ENCODE measurements around the gene DISC1.
"Not testable (repeated sequence)": the region's sequence is repeated elsewhere in the genome, so short reads cannot be mapped to it uniquely, and the experiment has no call there.

Gene DISC1

GRCh38 chr1:231779081-231779480 lies 152.5 kb downstream of the DISC1 start:
- ChIA-PET CTCF (interaction anchor here (1.0 kb wide), 1 partner anchor 22 kb away, joined by 3 read pairs; no protein-coding TSS in a partner anchor), POLR2A (no interaction called here)
- no peak for TF ChIP-seq NFRKB (IDR thresholded peaks at IDR 0.05)
- TF ChIP-seq ARNT (IDR thresholded peaks at IDR 0.05): no peak
- no peak for TF ChIP-seq HDGF (IDR thresholded peaks at IDR 0.05; ENCODE audit: borderline replicate concordance)
- TF ChIP-seq SP1 (IDR thresholded peaks at IDR 0.05): no peak
- no peak for TF ChIP-seq PKNOX1 (IDR thresholded peaks at IDR 0.05)
- no peak for TF ChIP-seq BHLHE40 (IDR thresholded peaks at IDR 0.05; ENCODE audit: borderline replicate concordance)
- TF ChIP-seq CTBP1 (IDR thresholded peaks at IDR 0.05; ENCODE audit: borderline replicate concordance): no peak
- no peak for TF ChIP-seq FOXA1 (IDR thresholded peaks at IDR 0.05)
- no peak for TF ChIP-seq ZNF384 (IDR thresholded peaks at IDR 0.05)
- TF ChIP-seq L3MBTL2 (conservative IDR thresholded peaks at IDR 0.05): no peak
- TF ChIP-seq FOXM1 (IDR thresholded peaks at IDR 0.05; ENCODE audit: borderline replicate concordance): no peak
- TF ChIP-seq ELF4 (IDR thresholded peaks at IDR 0.05): no peak
- no peak for TF ChIP-seq TARDBP (IDR thresholded peaks at IDR 0.05)
- TF ChIP-seq LEF1 (IDR thresholded peaks at IDR 0.05; ENCODE audit: borderline replicate concordance): no peak
- TF ChIP-seq FOXK2 (IDR thresholded peaks at IDR 0.05): no peak
- DNase-seq (ENCODE audit: extremely low spot score): no peak

- POLR2A ChIA-PET: no interaction called here
- no peak for DNase-seq (ENCODE audit: extremely low spot score)
- CTCF ChIA-PET: interaction anchor here (1.3 kb wide), 1 partner anchor 25 kb away, joined by 5 read pairs; no protein-coding TSS in a partner anchor
- TF ChIP-seq NFRKB (IDR thresholded peaks at IDR 0.05) (no peak), FOXM1 (IDR thresholded peaks at IDR 0.05; ENCODE audit: borderline replicate concordance) (no peak), ZNF384 (IDR thresholded peaks at IDR 0.05) (no peak), FOXK2 (IDR thresholded peaks at IDR 0.05) (no peak), L3MBTL2 (conservative IDR thresholded peaks at IDR 0.05) (no peak), ARNT (IDR thresholded peaks at IDR 0.05) (no peak), TARDBP (IDR thresholded peaks at IDR 0.05) (no peak), PKNOX1 (IDR thresholded peaks at IDR 0.05) (no peak), HDGF (IDR thresholded peaks at IDR 0.05; ENCODE audit: borderline replicate concordance) (no peak)
These were observed 155.3 kb downstream of the DISC1 start for GRCh38 chr1:231781892-231782291.

GRCh38 chr1:231785073-231785472 lies 158.5 kb downstream of the DISC1 start:
- POLR2A ChIA-PET; DNase-seq (ENCODE audit: extremely low spot score): not testable (repeated sequence)
- CTCF ChIA-PET: interaction anchor here (1.0 to 2.1 kb wide), 3 partner anchors 10 to 28 kb away, joined by 3 to 8 read pairs (median 3); no protein-coding TSS in a partner anchor

GRCh38 chr1:231786126-231786525 lies 159.5 kb downstream of the DISC1 start:
- DNase-seq (ENCODE audit: extremely low spot score): no peak
- TF ChIP-seq BHLHE40 (IDR thresholded peaks at IDR 0.05; ENCODE audit: borderline replicate concordance) (no peak), ARNT (IDR thresholded peaks at IDR 0.05) (no peak), ZNF384 (IDR thresholded peaks at IDR 0.05) (no peak), FOXK2 (IDR thresholded peaks at IDR 0.05) (no peak), TARDBP (IDR thresholded peaks at IDR 0.05) (no peak), SP1 (IDR thresholded peaks at IDR 0.05) (no peak), FOXA1 (IDR thresholded peaks at IDR 0.05) (no peak), SUZ12 (IDR thresholded peaks at IDR 0.05) (no peak), HDGF (IDR thresholded peaks at IDR 0.05; ENCODE audit: borderline replicate concordance) (no peak), L3MBTL2 (conservative IDR thresholded peaks at IDR 0.05) (no peak), NFRKB (IDR thresholded peaks at IDR 0.05) (no peak), FOXM1 (IDR thresholded peaks at IDR 0.05; ENCODE audit: borderline replicate concordance) (no peak), LEF1 (IDR thresholded peaks at IDR 0.05; ENCODE audit: borderline replicate concordance) (no peak), PKNOX1 (IDR thresholded peaks at IDR 0.05) (no peak), CTBP1 (IDR thresholded peaks at IDR 0.05; ENCODE audit: borderline replicate concordance) (no peak), ELF4 (IDR thresholded peaks at IDR 0.05) (no peak)
- POLR2A ChIA-PET: no interaction called here
- CTCF ChIA-PET: interaction anchor here (2.1 kb wide), 1 partner anchor 30 kb away, joined by 8 read pairs; no protein-coding TSS in a partner anchor

GRCh38 chr1:231792634-231793033 lies 166.0 kb downstream of the DISC1 start:
- DNase-seq (ENCODE audit: extremely low spot score): no peak
- TF ChIP-seq BHLHE40 (IDR thresholded peaks at IDR 0.05; ENCODE audit: borderline replicate concordance): no peak
- POLR2A ChIA-PET: no interaction called here
- CTCF ChIA-PET: no interaction called here

- ChIA-PET CTCF (interaction anchor here (0.6 kb wide), 1 partner anchor 10 kb away, joined by 3 read pairs; no protein-coding TSS in a partner anchor), POLR2A (no interaction called here)
- no peak for DNase-seq (ENCODE audit: extremely low spot score)
- TF ChIP-seq CTBP1 (IDR thresholded peaks at IDR 0.05; ENCODE audit: borderline replicate concordance) (no peak), ELF4 (IDR thresholded peaks at IDR 0.05) (no peak), FOXA1 (IDR thresholded peaks at IDR 0.05) (no peak), SUZ12 (IDR thresholded peaks at IDR 0.05) (no peak), TARDBP (IDR thresholded peaks at IDR 0.05) (no peak), L3MBTL2 (conservative IDR thresholded peaks at IDR 0.05) (no peak), FOXK2 (IDR thresholded peaks at IDR 0.05) (no peak), LEF1 (IDR thresholded peaks at IDR 0.05; ENCODE audit: borderline replicate concordance) (no peak), BHLHE40 (IDR thresholded peaks at IDR 0.05; ENCODE audit: borderline replicate concordance) (no peak), FOXM1 (IDR thresholded peaks at IDR 0.05; ENCODE audit: borderline replicate concordance) (no peak), NFRKB (IDR thresholded peaks at IDR 0.05) (no peak), HDGF (IDR thresholded peaks at IDR 0.05; ENCODE audit: borderline replicate concordance) (no peak), ARNT (IDR thresholded peaks at IDR 0.05) (no peak), ZNF384 (IDR thresholded peaks at IDR 0.05) (no peak)
These were observed 167.3 kb downstream of the DISC1 start for GRCh38 chr1:231793893-231794292.
